ENCODE measurements around the gene RBBP6. TPM values are rescaled to one million over a fixed set of nuclear protein-coding genes. Genes with fewer than 3 reads are reported as not detected.

Gene RBBP6
- total RNA-seq, 2 experiments from 2014 or later: 63.7 to 66.4 TPM

DNA sequence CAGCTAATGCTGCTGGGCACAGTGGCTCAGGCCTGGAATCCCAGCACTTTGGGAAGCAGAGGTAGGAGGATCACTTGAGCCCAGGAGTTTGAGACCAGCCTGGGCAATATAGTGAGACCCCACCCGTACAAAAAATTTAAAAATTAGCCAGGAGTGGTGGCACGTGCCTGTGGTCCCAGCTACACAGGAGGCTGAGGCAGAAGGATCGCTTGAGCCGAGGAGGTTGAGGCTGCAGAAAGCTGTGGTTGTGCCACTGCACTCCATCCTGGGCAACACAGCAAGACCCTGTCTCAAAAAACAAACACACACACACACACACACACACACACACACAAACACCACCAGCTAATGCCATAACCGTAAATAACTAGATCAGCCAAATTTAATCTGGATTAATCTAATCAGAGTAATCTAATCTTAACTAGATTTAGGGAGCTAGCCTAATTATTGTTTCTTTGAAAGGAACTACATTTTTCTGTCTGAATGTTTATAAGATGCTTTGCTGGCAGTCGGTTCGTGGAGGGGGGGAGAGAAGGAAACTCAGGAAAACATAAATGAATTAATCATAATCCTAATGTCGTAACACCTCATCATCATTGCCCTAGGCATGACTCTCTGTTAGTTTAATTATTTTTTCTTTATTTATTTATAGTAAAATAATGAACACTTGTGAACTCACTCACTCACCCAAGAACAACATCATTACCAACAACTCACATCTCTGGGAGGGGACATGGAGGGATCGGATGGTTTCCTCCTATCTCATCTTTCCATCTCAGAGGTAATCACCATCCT is 12.5 kb upstream of the RBBP6 start:
- ChIA-PET POLR2A (no interaction called here), CTCF (no interaction called here)
- no peak overlapping the region for H3K27ac Mint-ChIP-seq
- no peak overlapping the region for H3K4me3 Mint-ChIP-seq
- H3K36me3 Mint-ChIP-seq (ENCODE audit: low read depth): no peaks in the 10 kb centered on the region
- H3K27me3 Mint-ChIP-seq: no peaks in the 10 kb centered on the region
- peaks cover 11% of the 10 kb centered on the region for H3K4me1 Mint-ChIP-seq
- no peak for DNase-seq
- no peaks in the 10 kb centered on the region for H3K9me3 Mint-ChIP-seq

DNA sequence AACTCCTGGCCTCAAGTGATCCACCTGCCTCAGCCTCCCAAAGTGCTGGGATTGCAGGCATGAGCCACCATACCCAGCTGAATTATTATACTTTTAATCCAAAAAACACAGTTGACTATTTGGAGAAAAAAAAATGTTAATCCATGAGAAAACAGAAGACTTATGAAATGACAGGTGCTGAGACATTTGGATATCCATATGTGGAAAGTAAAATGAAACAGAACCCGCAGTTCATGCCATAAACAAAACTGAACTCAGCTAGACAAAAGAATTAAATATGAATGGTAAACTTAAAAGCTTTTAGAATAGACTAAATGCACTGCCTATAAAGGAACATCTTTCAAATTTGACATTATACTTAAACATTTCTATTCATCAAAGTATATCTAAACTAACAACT is 8.2 kb upstream of the RBBP6 start:
- Mint-ChIP-seq H3K4me3 (no peak overlapping the region), H3K27me3 (peaks cover 5% of the 10 kb centered on the region), H3K9me3 (no peaks in the 10 kb centered on the region), H3K27ac (no peak overlapping the region), H3K4me1 (peaks cover 1% of the 10 kb centered on the region), H3K36me3 (ENCODE audit: low read depth) (no peaks in the 10 kb centered on the region)
- ChIA-PET CTCF (interaction anchor here (0.6 kb wide), 1 partner anchor 169 kb away, joined by 3 read pairs; no protein-coding TSS in a partner anchor), POLR2A (no interaction called here)
- no peak for DNase-seq

DNA sequence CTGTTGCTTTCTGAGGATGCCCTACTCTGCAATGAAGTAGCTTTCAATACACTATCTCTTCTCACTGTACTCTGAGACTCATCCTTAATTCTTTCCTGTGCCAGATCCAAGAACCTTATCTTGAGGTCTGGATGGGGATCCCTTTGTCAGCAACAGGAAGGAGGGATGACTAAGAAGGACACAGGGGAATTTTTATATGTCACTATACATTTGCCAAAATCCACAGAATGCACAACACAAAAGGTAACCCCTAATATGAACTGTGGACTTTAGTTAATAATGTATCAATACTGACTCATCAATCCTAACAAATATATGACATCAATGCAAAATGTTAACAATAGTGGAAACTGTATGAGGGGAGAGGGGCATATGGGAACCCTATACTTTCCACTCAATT is 4.7 kb upstream of the RBBP6 start:
- no peak overlapping the region for H3K4me3 Mint-ChIP-seq
- DNase-seq: no peak
- H3K4me1 Mint-ChIP-seq: peaks cover 13% of the 10 kb centered on the region
- no peak overlapping the region for H3K27ac Mint-ChIP-seq
- CTCF ChIA-PET: no interaction called here
- H3K27me3 Mint-ChIP-seq: peaks cover 5% of the 10 kb centered on the region
- POLR2A ChIA-PET: no interaction called here
- no peaks in the 10 kb centered on the region for H3K9me3 Mint-ChIP-seq
- H3K36me3 Mint-ChIP-seq (ENCODE audit: low read depth): peaks cover 2% of the 10 kb centered on the region

DNA sequence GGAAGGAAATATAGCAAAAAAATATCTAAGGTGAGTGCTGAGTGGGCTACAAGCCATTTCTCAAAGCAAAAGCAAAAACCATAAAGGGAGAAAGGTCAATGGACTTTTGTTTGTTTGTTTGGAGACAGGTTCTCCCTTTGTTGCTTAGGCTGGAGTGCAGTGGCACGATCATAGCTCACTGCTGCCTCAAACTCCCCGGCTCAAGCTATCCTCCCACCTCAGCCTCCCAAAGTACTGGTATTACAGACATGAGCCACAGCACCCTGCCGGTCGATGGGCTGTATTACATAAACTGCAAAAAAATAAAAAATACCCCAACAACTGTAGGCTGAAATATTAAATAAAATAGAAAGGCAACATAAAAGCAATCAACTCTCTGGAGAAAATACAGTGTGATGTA is 3.5 kb upstream of the RBBP6 start:
- ChIA-PET CTCF (no interaction called here), POLR2A (no interaction called here)
- no peak overlapping the region for H3K27ac Mint-ChIP-seq
- H3K27me3 Mint-ChIP-seq: peaks cover 5% of the 10 kb centered on the region
- H3K36me3 Mint-ChIP-seq (ENCODE audit: low read depth): peaks cover 8% of the 10 kb centered on the region
- H3K4me1 Mint-ChIP-seq: peaks cover 13% of the 10 kb centered on the region
- DNase-seq: no peak
- no peak overlapping the region for H3K4me3 Mint-ChIP-seq
- H3K9me3 Mint-ChIP-seq: no peaks in the 10 kb centered on the region

GRCh38 chr16:24536671-24537070 is 2.7 kb upstream of the RBBP6 start:
- no peak for DNase-seq
- CTCF ChIA-PET: interaction anchor here (0.6 to 0.9 kb wide), 3 partner anchors 8 to 52 kb away, joined by 3 to 8 read pairs (median 4); no protein-coding TSS in a partner anchor
- peaks cover 16% of the 10 kb centered on the region for H3K36me3 Mint-ChIP-seq (ENCODE audit: low read depth)
- H3K9me3 Mint-ChIP-seq: no peaks in the 10 kb centered on the region
- H3K4me1 Mint-ChIP-seq: peaks cover 14% of the 10 kb centered on the region
- no peak overlapping the region for H3K4me3 Mint-ChIP-seq
- no peak overlapping the region for H3K27ac Mint-ChIP-seq
- POLR2A ChIA-PET: no interaction called here
- H3K27me3 Mint-ChIP-seq: peaks cover 5% of the 10 kb centered on the region

GRCh38 chr16:24537474-24538337 is 1.7 kb upstream of the RBBP6 start:
- Mint-ChIP-seq H3K4me3 (peak overlapping the region; percentile 52), H3K27ac (no peak overlapping the region), H3K27me3 (no peaks in the 10 kb centered on the region), H3K9me3 (no peaks in the 10 kb centered on the region), H3K36me3 (ENCODE audit: low read depth) (peaks cover 25% of the 10 kb centered on the region), H3K4me1 (peaks cover 22% of the 10 kb centered on the region)
- CTCF ChIA-PET: interaction anchor here (0.6 to 1.8 kb wide), 4 partner anchors 15 to 31 kb away, joined by 3 to 4 read pairs (median 3); no protein-coding TSS in a partner anchor
- POLR2A ChIA-PET: no interaction called here
- peak; percentile 10 for DNase-seq

- CTCF ChIA-PET: interaction anchor here (0.6 to 1.8 kb wide), 7 partner anchors 10 to 875 kb away, joined by 3 to 7 read pairs (median 3); no protein-coding TSS in a partner anchor
- H3K36me3 Mint-ChIP-seq (ENCODE audit: low read depth): peaks cover 30% of the 10 kb centered on the region
- H3K27me3 Mint-ChIP-seq: no peaks in the 10 kb centered on the region
- H3K9me3 Mint-ChIP-seq: no peaks in the 10 kb centered on the region
- no peak for DNase-seq
- peak overlapping the region; percentile 100 for H3K27ac Mint-ChIP-seq
- POLR2A ChIA-PET: interaction anchor here (0.7 kb wide), 1 partner anchor 14 kb away, joined by 4 read pairs; no protein-coding TSS in a partner anchor
- H3K4me1 Mint-ChIP-seq: peaks cover 32% of the 10 kb centered on the region
- peak overlapping the region; percentile 99 for H3K4me3 Mint-ChIP-seq
These were observed 541 bp upstream of the RBBP6 start for GRCh38 chr16:24538756-24539294.

DNA sequence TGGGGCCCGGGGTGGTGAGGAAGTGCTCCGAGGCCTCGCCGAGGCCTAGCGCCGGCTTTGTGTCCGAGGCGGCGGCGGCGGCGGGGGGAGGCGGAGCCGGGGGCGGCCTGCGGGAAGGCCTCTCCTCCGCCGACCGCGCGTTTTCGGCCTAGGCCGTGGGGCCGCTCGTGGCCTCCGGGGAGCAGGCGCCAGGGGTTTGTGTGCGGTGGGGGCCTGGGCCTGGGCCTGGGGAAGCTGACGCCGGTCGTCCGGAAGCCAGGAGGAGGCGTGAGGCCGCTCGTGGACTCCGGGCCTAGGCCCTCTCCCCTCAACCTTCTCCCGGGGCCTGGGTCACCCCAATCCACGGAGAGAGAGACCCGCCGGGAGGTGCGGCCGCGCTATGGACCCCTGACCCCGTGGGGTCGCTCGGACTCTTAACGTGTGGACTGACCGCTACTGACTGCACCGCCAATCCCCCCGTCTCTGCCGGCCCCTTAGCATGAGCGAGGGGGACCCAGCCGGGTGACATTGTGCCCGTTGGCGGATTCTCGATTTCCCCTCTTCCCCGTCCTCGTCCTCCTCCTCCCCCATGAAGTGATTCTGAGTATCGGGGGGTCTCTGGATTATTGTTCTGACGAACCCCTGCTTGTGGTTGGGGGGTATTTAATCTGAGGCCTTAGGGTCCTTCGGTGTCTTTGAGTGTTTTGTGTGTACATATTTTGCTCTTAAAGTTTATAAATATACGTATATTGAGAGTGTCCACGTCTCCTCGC is 660 bp downstream of the RBBP6 start:
- H3K4me3 Mint-ChIP-seq: peak overlapping the region; percentile 99
- DNase-seq: peak; percentile 56
- H3K4me1 Mint-ChIP-seq: peaks cover 44% of the 10 kb centered on the region
- H3K27me3 Mint-ChIP-seq: no peaks in the 10 kb centered on the region
- H3K27ac Mint-ChIP-seq: peak overlapping the region; percentile 99
- H3K36me3 Mint-ChIP-seq (ENCODE audit: low read depth): peaks cover 37% of the 10 kb centered on the region
- no peaks in the 10 kb centered on the region for H3K9me3 Mint-ChIP-seq
- ChIA-PET CTCF (interaction anchor here (0.7 to 1.8 kb wide), 4 partner anchors 9 to 982 kb away, joined by 3 to 5 read pairs (median 4); partner anchors contain the start of gene UBFD1), POLR2A (no interaction called here)

DNA sequence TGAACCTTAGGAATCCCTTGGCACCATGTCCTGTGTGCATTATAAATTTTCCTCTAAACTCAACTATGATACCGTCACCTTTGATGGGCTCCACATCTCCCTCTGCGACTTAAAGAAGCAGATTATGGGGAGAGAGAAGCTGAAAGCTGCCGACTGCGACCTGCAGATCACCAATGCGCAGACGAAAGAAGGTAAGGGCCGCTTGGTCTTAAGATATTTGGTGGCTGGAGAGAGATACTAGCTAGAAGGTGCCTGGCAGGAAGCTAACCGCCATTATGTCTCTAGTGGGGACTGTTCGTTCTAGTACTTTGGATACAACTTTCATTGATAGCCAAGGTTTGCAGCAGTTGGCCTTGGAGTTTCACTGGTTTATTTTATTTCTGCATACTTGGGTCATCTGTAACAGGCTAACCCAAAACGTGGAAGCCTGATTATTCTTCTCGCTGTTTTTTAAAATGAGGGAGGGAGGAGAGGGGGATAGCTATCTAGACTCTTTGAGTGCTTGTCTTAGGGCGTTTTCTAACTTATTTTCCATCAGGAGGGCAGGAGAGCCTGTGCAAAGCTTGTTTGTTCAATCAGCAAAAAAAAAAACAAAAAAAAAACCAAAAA is 1.3 kb downstream of the RBBP6 start:
- H3K9me3 Mint-ChIP-seq: no peaks in the 10 kb centered on the region
- H3K4me1 Mint-ChIP-seq: peaks cover 50% of the 10 kb centered on the region

GRCh38 chr16:24541233-24541933 is 2.0 kb downstream of the RBBP6 start:
- peaks cover 53% of the 10 kb centered on the region for H3K4me1 Mint-ChIP-seq
- no peaks in the 10 kb centered on the region for H3K9me3 Mint-ChIP-seq
- DNase-seq: no peak
- peak overlapping the region; percentile 99 for H3K4me3 Mint-ChIP-seq
- H3K27me3 Mint-ChIP-seq: no peaks in the 10 kb centered on the region
- ChIA-PET POLR2A (interaction anchor here (1.3 kb wide), 1 partner anchor 190 kb away, joined by 3 read pairs; no protein-coding TSS in a partner anchor), CTCF (interaction anchor here (0.6 to 1.6 kb wide), 6 partner anchors 8 to 984 kb away, joined by 3 to 5 read pairs (median 3); partner anchors contain the start of gene UBFD1)
- peaks cover 47% of the 10 kb centered on the region for H3K36me3 Mint-ChIP-seq (ENCODE audit: low read depth)
- peak overlapping the region; percentile 99 for H3K27ac Mint-ChIP-seq

More for the DNA sequence above, 1.3 kb downstream of the RBBP6 start:
- peak overlapping the region; percentile 99 for H3K4me3 Mint-ChIP-seq
- no peaks in the 10 kb centered on the region for H3K27me3 Mint-ChIP-seq
- peak overlapping the region; percentile 99 for H3K27ac Mint-ChIP-seq
- ChIA-PET POLR2A (no interaction called here), CTCF (interaction anchor here (0.6 to 1.6 kb wide), 4 partner anchors 8 to 983 kb away, joined by 3 to 5 read pairs (median 3); partner anchors contain the start of gene UBFD1)
- H3K36me3 Mint-ChIP-seq (ENCODE audit: low read depth): peaks cover 43% of the 10 kb centered on the region
- peak; percentile 29 for DNase-seq

GRCh38 chr16:24543949-24544348 is 4.6 kb downstream of the RBBP6 start:
- ChIA-PET CTCF (no interaction called here), POLR2A (interaction anchor here (0.6 kb wide), 1 partner anchor 930 kb away, joined by 12 read pairs; no protein-coding TSS in a partner anchor)
- H3K27me3 Mint-ChIP-seq: no peaks in the 10 kb centered on the region

More at GRCh38 chr16:24543949-24544348, 4.6 kb downstream of the RBBP6 start:
- no peaks in the 10 kb centered on the region for H3K9me3 Mint-ChIP-seq
- H3K36me3 Mint-ChIP-seq (ENCODE audit: low read depth): peaks cover 60% of the 10 kb centered on the region
- H3K27ac Mint-ChIP-seq: peak overlapping the region; percentile 25
- peaks cover 51% of the 10 kb centered on the region for H3K4me1 Mint-ChIP-seq
- DNase-seq: no peak
- peak overlapping the region; percentile 27 for H3K4me3 Mint-ChIP-seq

Measured in activated CD4-positive, alpha-beta T cell treated with anti-CD3 and anti-CD28 coated beads, Interleukin-2, amount 10 ng/mL, durations not matched to agents 7 days and 5 days (primary cell).